OCI-LY3 (cell line): ENCODE measurements around the gene ZFAND3.

Experiments used
- CTCF ChIP-seq: fragments of 200-600, 300-600 bp; sonication (generic); IDR thresholded peaks from 2 replicates; pipeline ENCODE4 v1.5.1; 2014; ENCODE audit warnings: antibody characterized with exemption, low read length, low read depth
- EZH2phosphoT487 ChIP-seq: fragments of 200-600 bp; shearing (Covaris generic); IDR thresholded peaks from 2 replicates; pipeline ENCODE4 v1.6.1; 2018; ENCODE audit warnings: antibody characterized with exemption, mixed run types, low read depth

- no peak for TF ChIP-seq CTCF
- TF ChIP-seq EZH2phosphoT487: no peak
Observed at GRCh38 chr6:38163186-38164130, 343.9 kb downstream of the ZFAND3 start.
